ENCODE data around the gene FAM47E.
"Not testable (repeated sequence)": the region's sequence is repeated elsewhere in the genome, so short reads cannot be mapped to it uniquely, and the experiment has no call there.

FAM47E gene

DNA sequence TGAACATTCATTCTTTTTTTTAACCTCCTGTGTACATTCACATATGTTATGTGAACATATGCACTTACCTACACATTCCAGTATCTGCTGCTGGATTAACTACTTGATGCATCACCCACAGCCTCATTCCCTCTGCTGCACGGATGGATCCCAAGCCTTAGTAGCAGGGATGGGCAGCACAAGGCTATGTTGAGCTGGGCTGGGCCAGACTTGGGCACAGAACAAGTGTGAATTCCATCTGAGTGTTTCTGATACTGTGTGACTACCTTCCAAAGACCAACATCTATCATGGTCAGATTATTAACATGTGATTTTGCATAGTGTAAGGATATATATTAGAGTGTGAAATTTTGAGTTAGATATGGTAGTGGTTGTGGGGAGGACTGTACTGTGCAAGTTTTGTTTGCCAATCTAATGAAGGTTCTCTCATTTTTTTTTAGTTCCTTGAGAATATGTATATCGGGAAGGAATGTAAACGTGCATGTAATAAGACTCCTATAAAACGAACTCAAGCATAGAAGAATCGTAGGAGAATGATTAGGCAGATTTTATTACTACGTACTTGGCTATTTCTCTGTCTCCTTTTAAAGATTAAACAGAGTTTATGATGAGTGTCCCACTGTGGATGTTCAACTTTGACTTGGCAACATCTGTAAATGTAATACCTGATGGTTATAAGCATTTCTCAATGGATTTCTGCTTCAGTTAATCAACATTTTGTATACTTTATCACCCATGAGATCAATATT is 31.6 kb downstream of the FAM47E start:
- DNase-seq (ENCODE audit: insufficient read length, low spot score) (no peak), FAIRE-seq (no peak)
- no peak for TF ChIP-seq POLR2A (IDR thresholded peaks at IDR 0.05; ENCODE audit: low read depth, low read length)

DNA sequence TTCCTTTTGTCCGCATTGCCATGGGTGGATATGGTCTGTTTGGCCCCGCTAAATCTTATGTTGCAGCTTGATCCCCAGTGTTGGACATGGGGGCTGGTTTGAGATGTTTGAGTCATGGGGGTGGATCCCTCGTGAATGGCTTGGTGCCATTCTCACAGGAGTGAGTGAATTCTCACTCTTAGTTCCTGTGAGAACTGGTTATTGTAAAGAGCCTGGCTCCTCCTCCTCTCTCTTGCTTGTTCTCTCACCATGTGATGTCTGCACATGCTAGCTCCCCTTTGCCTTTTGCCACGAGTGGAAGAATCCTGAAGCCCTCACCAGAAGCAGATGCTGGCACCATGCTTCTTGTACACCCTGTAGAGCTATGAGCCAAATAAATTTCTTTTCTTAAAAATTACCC is 32.4 kb downstream of the FAM47E start:
- DNase-seq (ENCODE audit: insufficient read length, low spot score) (no peak), FAIRE-seq (no peak)
- TF ChIP-seq POLR2A (IDR thresholded peaks at IDR 0.05; ENCODE audit: low read depth, low read length): no peak

DNA sequence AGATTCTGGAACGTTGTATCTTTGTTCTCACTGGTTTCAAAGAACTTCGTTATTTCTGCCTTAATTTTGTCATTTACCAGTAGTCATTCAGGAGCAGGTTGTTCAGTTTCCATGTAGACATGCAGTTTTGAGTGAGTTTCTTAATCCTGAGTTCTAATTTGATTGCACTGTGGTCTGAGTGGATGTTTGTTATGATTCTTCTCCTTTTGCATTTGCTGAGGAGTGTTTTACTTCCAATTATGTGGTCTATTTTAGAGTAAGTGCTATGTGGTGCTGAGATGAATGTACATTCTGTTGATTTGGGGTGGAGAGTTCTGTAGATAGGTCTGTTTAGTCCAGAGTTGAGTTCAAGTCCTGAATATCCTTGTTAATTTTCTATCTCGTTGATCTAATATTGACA is 36.3 kb downstream of the FAM47E start:
- not testable (repeated sequence) for DNase-seq (ENCODE audit: insufficient read length, low spot score); FAIRE-seq

DNA sequence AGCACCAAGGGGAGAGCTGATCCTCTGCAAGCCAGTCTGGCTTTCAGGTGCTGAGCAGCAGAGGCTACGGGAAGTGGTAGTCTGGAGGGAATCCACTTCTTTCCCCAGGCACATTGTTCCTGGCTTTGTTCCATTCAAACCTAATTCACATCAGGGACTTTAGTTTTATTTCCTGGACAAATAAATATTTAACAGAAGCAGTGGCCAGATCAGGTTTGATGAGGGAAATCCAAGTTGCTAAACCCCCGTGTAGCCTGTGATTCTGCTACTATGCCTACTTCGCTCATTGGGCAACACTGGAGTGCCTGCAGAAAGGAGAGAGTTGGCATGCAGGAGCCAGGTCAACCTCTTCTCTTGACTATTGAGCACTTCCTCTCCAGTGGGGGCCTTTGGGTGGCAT is 41.2 kb downstream of the FAM47E start:
- no peak for DNase-seq (ENCODE audit: insufficient read length, low spot score)
- TF ChIP-seq POLR2A (IDR thresholded peaks at IDR 0.05; ENCODE audit: low read depth, low read length): no peak
- no peak for FAIRE-seq

DNA sequence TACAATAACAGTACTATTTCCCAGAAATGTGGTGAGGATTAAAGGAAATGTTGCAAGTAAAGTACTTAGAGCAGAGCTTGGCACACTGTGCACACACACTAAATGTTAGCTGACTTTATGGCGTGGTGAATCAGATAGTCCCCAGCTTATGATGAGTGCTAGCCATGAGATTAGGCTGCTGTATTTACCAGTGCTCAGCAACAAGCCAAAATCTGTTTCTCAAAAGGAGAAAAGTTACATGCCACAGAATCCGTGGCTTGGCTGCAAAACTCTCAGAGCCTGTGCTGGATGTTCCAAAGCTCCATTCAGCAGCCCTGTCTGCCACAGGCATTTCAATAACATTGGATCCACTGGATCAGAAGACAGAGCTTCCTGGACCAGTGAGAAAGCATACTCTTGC is 42.3 kb downstream of the FAM47E start:
- DNase-seq (ENCODE audit: insufficient read length, low spot score) (no peak), FAIRE-seq (no peak)
- no peak for TF ChIP-seq POLR2A (IDR thresholded peaks at IDR 0.05; ENCODE audit: low read depth, low read length)

DNA sequence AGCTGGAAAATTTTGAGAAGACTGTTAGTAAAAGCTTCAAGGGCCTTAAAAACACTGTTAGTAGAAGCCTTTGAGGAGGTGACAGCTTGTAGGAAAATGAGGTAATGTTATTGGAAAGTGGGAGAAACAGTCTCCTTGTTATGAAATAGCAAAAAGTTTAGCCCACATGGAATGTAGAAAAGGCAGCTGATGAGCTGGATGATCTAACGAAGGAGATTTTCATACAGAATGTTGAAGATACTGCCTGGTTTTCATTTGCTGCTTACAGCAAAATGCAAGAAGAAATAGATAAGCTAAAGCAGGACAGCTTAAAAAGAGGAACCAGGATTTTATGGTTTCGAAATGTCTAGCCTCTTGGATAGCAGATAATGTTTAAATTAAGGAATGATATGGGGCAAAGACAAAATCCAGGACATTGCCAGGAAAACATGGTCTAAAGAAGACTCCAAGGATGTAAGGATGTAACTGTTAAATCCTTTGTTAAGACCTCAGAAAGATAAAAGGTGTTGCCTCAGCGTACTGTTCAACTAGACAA is 44.8 kb downstream of the FAM47E start:
- no peak for FAIRE-seq
- DNase-seq (ENCODE audit: insufficient read length, low spot score): no peak
- TF ChIP-seq POLR2A (IDR thresholded peaks at IDR 0.05; ENCODE audit: low read depth, low read length): no peak

DNA sequence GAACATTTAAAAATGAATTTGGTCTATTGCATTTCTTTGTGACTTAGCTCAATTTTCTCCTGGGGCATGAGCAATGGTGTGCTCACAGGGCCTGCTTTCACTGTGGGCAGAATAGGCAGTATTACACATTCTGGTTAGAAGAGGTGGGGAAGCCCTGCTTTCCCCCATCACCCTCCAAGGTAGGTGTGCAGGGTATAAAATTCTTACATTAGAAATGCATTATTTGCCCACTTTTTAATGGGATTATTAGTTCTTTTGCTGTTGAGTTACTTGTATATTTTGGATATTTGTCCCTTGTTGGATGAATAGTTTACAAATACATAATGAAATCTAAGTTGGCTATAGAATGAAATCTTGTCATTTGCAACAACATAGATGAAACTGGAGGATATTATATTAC is 46.7 kb downstream of the FAM47E start:
- DNase-seq (ENCODE audit: insufficient read length, low spot score) (no peak), FAIRE-seq (no peak)
- TF ChIP-seq POLR2A (IDR thresholded peaks at IDR 0.05; ENCODE audit: low read depth, low read length): no peak

DNA sequence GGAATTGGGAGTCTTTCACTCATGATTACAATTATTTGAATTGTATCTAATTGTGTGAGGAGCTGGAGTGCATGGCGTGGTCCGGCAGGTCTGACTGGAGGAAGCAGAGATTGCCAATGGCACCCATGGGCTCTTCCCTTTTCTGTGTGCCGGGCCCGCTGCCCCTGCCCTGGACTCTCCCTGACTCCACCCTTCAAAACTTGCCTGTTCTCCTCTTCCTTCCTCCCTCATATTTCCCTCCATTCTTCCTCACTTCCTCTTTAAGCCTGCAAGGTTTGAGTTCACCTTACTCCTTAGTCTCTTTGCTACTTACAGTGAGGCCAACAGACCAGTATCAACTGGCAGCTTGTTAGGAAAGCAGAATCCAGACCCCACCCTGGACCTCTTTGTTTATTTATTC is 48.5 kb downstream of the FAM47E start:
- no peak for TF ChIP-seq POLR2A (IDR thresholded peaks at IDR 0.05; ENCODE audit: low read depth, low read length)
- no peak for FAIRE-seq
- no peak for DNase-seq (ENCODE audit: insufficient read length, low spot score)

DNA sequence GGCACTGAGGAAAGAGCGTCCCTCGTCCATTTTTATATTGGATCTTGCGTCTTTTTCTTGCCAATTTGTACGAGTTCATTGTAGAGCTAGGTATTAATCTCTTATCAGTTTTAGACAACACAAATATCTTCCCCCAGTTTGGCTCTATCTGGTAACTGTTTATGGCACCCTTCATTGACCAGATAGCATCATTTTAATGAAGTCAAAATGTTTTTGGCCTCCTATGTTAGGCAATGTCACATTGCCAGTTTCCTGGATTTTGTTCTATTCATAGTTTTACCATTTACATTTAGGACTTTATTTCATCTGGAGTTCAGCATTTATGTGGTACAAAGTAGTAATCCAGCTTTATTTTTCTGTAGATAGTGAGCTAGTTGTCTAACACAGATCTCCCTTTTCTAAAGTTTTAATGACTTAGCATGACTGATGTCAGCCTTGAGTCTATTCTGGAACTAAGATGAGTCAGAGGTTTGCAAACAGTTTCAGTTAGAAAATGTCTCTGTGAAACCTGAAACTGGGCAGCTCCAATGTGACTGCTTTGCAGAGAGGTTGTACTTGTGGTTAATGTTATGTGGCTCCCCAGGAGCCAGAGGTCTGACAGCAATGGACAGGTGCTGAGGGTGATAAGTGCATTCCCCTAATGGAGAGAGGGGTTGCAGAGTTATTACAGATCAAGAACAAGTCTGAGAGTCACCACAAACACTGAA is 49.7 kb downstream of the FAM47E start:
- no peak for TF ChIP-seq POLR2A (IDR thresholded peaks at IDR 0.05; ENCODE audit: low read depth, low read length)
- FAIRE-seq: peak; percentile 53
- peak; percentile 32 for DNase-seq (ENCODE audit: insufficient read length, low spot score)

DNA sequence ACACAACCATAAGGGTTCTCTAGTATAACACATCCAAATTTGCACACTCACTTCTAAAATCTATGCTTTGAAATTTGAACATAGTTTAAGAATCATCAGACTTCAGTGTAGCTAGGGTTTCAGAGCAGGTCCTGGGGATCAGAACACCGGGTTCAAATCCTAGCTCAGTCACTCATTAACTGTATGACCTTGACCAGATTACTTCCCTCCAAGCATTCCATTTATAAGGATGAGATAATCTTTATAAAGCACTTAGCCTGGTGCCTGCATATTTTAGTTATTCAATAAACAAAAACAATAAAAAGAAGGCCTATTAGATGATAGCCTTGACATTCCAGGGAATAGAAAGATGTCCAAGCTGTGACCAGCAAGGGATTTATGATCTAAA is 50.2 kb downstream of the FAM47E start:
- TF ChIP-seq POLR2A (IDR thresholded peaks at IDR 0.05; ENCODE audit: low read depth, low read length): no peak
- no peak for DNase-seq (ENCODE audit: insufficient read length, low spot score)
- no peak for FAIRE-seq

DNA sequence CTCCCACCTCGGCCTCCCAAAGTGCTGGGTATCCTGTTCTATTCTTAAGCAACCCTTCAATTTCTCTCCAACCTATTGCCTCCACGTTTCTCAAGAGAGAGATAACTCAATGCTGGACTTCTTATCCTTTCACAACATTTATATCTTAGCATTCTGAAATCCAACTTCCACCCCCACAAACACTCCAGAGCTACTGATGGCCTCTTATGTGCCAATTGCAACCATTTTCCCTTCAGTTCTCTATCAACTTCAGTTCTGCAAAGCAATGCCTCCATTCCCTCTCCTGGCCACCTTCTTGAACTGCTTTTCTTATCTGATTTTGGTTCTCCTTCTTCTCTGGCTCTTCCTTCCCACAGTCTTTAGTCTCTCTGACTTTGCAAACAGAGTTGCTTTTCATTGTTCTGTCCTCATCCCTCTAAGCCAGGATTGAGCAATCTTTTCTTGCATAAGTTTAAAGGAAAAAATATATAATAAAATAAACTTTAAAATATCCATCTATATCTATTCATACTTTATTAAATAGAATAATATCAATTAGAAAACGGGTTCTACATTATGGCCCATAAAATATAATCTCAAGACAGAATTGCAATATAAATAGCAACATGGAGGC is 51.4 kb downstream of the FAM47E start:
- no peak for TF ChIP-seq POLR2A (IDR thresholded peaks at IDR 0.05; ENCODE audit: low read depth, low read length)
- DNase-seq (ENCODE audit: insufficient read length, low spot score) (no peak), FAIRE-seq (no peak)

DNA sequence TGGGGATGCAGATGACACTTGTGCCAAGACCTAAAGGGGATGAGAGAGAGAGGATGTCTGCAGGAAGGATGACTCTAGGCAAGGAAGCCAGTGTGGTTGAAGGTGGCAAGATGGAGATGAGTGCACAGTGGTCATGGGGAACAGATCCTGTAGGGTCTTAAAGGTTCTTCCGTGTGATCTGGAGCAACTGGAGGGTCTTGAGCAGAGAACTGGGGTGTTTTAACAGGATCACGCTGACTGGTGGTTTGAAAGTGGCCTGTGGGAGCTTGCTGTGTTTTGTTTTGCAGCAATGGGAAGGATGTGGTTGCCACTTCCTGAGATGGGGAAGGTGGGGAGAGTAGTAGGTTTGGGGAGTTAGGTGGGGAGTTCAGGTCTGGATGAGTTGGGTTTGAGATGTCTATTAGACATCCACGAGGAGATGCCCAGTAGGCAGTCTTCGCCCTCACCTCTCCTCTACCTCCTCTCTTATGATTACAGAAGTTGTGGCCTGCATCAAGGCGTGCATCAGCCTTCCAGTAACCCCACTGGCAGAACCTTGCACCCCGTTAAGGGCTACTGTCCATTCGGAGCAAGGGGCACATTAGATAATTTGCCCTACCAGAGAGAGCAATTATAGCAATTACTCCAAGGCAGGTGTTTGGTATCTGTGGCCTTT is 53.6 kb downstream of the FAM47E start:
- TF ChIP-seq POLR2A (IDR thresholded peaks at IDR 0.05; ENCODE audit: low read depth, low read length): no peak
- DNase-seq (ENCODE audit: insufficient read length, low spot score): no peak
- FAIRE-seq: no peak

DNA sequence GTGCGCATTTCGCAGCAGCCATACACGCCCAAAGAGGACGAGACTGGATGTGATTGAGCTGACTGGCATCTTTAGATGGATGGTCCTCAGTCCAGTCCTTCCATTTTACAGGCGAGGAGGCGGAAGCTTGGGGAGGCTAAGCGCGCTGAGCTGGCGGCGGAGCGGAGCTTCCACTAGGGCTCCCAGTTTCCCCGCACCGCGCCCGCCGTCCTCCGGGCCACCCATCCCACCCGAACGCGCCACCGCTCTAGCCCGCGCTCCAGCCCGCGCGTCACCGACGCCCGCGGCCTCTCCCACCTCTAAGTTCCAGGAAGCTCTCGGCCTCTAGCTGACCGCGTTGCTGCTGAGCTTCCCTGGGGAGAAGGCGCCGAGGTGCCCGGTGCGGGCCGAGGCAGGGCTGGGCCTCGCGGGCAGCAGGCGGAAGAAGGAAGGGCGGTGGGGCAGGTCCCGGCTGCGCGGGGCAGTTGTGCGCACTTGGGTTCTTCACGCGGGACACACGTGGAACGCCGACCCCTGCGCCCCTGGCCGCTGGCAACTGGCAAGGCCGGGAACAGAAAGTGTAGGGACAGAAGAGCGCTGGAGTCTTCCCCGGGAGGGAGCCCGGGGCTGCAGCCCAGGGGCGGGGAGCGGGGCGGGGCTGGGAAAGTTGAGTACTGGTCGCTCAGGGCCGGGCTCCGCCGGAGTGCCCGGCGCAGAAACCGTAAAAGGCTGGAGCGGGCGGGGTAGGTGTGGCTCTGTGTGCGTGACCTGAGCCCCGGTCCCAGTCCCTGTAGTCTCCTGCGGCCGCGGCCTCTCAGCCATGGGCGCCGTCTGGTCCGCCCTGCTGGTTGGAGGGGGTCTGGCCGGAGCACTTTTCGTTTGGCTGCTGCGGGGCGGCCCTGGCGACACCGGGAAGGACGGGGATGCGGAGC is 54.7 kb downstream of the FAM47E start, which contains the start of gene STBD1:
STBD1 (plus strand) TSS at position 763 of the 911 bp plus-strand sequence; CDS start at position 800, 37 bp downstream.
- peak; percentile 58 for TF ChIP-seq POLR2A (IDR thresholded peaks at IDR 0.05; ENCODE audit: low read depth, low read length)
- DNase-seq (ENCODE audit: insufficient read length, low spot score) (peak; percentile 45), FAIRE-seq (no peak)
